ENCODE measurements around the gene TTC9. TPM values are rescaled to one million over a fixed set of nuclear protein-coding genes. Genes with fewer than 3 reads are reported as not detected.

Gene TTC9
- total and polyA plus RNA-seq, 9 of the 15 experiments (the other 6 are each of a cell fraction or from before 2014, with no cell fraction given), result 0.07 TPM; not detected in 8

DNA sequence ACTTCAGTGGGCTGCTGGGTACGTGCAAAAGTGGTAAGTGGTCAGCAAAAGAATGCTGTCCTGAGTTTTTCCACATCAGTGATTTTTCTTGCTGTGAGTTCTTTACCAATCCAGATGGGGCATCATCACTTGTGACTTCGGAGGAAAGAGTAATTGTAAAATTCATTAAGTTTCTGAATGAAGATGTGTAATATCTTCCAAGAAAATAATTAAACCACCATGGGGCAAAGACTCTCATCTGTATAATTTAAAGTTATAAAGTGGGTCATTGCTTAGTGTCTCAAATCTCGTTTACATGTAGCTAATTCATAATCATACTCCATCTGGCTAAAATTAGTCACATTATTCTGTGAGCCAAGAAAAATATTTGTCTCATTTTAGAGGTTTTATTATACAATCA, 30.5 kb upstream of the TTC9 start (continued):
- TF ChIP-seq, protein P1, sequence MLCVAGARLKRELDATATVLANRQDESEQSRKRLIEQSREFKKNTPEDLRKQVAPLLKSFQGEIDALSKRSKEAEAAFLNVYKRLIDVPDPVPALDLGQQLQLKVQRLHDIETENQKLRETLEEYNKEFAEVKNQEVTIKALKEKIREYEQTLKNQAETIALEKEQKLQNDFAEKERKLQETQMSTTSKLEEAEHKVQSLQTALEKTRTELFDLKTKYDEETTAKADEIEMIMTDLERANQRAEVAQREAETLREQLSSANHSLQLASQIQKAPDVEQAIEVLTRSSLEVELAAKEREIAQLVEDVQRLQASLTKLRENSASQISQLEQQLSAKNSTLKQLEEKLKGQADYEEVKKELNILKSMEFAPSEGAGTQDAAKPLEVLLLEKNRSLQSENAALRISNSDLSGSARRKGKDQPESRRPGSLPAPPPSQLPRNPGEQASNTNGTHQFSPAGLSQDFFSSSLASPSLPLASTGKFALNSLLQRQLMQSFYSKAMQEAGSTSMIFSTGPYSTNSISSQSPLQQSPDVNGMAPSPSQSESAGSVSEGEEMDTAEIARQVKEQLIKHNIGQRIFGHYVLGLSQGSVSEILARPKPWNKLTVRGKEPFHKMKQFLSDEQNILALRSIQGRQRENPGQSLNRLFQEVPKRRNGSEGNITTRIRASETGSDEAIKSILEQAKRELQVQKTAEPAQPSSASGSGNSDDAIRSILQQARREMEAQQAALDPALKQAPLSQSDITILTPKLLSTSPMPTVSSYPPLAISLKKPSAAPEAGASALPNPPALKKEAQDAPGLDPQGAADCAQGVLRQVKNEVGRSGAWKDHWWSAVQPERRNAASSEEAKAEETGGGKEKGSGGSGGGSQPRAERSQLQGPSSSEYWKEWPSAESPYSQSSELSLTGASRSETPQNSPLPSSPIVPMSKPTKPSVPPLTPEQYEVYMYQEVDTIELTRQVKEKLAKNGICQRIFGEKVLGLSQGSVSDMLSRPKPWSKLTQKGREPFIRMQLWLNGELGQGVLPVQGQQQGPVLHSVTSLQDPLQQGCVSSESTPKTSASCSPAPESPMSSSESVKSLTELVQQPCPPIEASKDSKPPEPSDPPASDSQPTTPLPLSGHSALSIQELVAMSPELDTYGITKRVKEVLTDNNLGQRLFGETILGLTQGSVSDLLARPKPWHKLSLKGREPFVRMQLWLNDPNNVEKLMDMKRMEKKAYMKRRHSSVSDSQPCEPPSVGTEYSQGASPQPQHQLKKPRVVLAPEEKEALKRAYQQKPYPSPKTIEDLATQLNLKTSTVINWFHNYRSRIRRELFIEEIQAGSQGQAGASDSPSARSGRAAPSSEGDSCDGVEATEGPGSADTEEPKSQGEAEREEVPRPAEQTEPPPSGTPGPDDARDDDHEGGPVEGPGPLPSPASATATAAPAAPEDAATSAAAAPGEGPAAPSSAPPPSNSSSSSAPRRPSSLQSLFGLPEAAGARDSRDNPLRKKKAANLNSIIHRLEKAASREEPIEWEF (CRISPR knock-in tag; IDR thresholded peaks at IDR 0.05), result no peak

DNA sequence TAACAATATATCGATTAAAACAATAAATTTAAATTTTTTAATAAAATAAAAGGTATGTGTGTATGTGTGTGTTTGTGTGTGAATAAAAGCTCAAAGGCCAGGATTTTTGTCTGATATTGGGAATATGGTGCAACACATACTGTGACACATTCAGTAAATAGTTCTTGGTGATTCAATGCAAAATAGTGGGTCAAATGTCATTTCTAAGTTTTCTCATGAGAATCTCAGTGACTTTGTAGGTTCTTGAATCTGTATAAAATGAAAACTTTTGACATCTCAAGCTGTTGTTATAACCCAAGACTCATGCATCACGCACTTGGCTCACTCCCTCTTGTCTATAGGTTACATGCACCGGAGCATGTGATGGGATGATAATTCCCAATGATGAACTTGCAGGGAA, 25.1 kb upstream of the TTC9 start:
- in situ Hi-C loops (cut with MboI), result no loop called here
- Histone ChIP-seq H3K27me3 (ENCODE audit: control insufficient read depth in 2 of 2, insufficient read depth in 2 of 2, low read length in 2 of 2) (no peaks in the 10 kb centered on the region; a peak in 1 of 5 replicates), H3K79me2 (ENCODE audit: control insufficient read depth, insufficient read depth, low read length) (no peaks in the 10 kb centered on the region), H3K4me3 (no peak overlapping the region), H3K36me3 (ENCODE audit: control insufficient read depth, insufficient read depth, low read length) (no peaks in the 10 kb centered on the region), H3K4me1 (replicated peaks in 1 of 2; ENCODE audit: control insufficient read depth in 2 of 2, insufficient read depth in 2 of 2, low read length in 2 of 2) (no peaks in the 10 kb centered on the region), H4K20me1 (replicated peaks; ENCODE audit: control insufficient read depth, insufficient read depth, low read length) (no peaks in the 10 kb centered on the region), H3K4me2 (ENCODE audit: insufficient read depth, low read length) (no peak overlapping the region), H3K9me3 (replicated peaks; ENCODE audit: control insufficient read depth, insufficient read depth, low read depth, low read length) (no peaks in the 10 kb centered on the region), H3K9ac (ENCODE audit: insufficient read depth in 1 of 2, low read depth in 2 of 2, low read length in 2 of 2) (no peak overlapping the region), H3K27ac (ENCODE audit: extremely low read depth, low read depth, low read length) (no peak overlapping the region), H3K9me1 (ENCODE audit: control insufficient read depth, insufficient read depth, low read length) (no peaks in the 10 kb centered on the region), H2AFZ (ENCODE audit: low read depth, low read length) (no peak overlapping the region)
- 0% methylated on average over 3 of the region's 3 CpGs for WGBS (ENCODE audit: insufficient coverage, low coverage, missing lambda C conversion rate)
- TF ChIP-seq ZNF79 (CRISPR knock-in tag; IDR thresholded peaks at IDR 0.05; ENCODE audit: low read depth) (no peak), MCM7 (IDR thresholded peaks at IDR 0.05) (no peak), ZNF76 (CRISPR knock-in tag; IDR thresholded peaks at IDR 0.05; ENCODE audit: borderline replicate concordance) (no peak)
- TF ChIP-seq, protein P2, sequence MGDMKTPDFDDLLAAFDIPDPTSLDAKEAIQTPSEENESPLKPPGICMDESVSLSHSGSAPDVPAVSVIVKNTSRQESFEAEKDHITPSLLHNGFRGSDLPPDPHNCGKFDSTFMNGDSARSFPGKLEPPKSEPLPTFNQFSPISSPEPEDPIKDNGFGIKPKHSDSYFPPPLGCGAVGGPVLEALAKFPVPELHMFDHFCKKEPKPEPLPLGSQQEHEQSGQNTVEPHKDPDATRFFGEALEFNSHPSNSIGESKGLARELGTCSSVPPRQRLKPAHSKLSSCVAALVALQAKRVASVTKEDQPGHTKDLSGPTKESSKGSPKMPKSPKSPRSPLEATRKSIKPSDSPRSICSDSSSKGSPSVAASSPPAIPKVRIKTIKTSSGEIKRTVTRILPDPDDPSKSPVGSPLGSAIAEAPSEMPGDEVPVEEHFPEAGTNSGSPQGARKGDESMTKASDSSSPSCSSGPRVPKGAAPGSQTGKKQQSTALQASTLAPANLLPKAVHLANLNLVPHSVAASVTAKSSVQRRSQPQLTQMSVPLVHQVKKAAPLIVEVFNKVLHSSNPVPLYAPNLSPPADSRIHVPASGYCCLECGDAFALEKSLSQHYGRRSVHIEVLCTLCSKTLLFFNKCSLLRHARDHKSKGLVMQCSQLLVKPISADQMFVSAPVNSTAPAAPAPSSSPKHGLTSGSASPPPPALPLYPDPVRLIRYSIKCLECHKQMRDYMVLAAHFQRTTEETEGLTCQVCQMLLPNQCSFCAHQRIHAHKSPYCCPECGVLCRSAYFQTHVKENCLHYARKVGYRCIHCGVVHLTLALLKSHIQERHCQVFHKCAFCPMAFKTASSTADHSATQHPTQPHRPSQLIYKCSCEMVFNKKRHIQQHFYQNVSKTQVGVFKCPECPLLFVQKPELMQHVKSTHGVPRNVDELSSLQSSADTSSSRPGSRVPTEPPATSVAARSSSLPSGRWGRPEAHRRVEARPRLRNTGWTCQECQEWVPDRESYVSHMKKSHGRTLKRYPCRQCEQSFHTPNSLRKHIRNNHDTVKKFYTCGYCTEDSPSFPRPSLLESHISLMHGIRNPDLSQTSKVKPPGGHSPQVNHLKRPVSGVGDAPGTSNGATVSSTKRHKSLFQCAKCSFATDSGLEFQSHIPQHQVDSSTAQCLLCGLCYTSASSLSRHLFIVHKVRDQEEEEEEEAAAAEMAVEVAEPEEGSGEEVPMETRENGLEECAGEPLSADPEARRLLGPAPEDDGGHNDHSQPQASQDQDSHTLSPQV (IDR thresholded peaks at IDR 0.05), result no peak
- FAIRE-seq, result no peak
- ATAC-seq, result no peak
- no TSS peak for BruUV-seq (replicated peaks)
- ChIA-PET CTCF (ENCODE audit: low intra/inter-chr PET ratio) (no interaction called here), POLR2A (no interaction called here)
- DNase-seq (ENCODE audit: extremely low read depth in 1 of 4, low spot score in 3 of 4), result no peak
- intact Hi-C loops (cut with micrococcal nuclease), result no loop called here
